ENCODE measurements around the gene KCNQ1. TPM values are rescaled to one million over a fixed set of nuclear protein-coding genes. Genes with fewer than 3 reads are reported as not detected.

The KCNQ1 gene
- total RNA-seq, 6 donors from 2014 or later: 18.0 to 45.4 (median 32.7) TPM

DNA sequence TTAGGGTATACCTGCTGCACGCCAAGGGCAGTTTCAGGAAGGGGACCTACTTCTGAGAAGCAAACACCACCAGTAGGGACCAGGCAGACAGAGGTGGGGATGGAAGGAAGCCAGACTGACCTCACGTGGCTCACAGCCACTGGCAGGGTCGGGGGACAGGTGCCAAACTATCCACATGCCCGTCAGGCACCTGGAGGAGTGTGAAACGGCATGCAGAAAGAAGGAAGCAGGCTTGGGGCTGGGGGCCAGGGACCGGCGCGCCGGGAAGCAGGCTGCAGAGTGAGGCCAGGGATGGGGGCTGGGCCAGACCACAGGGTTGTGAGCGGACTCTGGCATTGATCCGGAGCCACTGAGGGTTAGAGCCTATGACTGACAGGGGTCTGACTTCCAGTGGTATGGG, 393.3 kb downstream of the KCNQ1 start:
- no peak for TF ChIP-seq EP300 (IDR thresholded peaks at IDR 0.05)
- TF ChIP-seq POLR2A (IDR thresholded peaks at IDR 0.05): no peak
- TF ChIP-seq, protein P1, sequence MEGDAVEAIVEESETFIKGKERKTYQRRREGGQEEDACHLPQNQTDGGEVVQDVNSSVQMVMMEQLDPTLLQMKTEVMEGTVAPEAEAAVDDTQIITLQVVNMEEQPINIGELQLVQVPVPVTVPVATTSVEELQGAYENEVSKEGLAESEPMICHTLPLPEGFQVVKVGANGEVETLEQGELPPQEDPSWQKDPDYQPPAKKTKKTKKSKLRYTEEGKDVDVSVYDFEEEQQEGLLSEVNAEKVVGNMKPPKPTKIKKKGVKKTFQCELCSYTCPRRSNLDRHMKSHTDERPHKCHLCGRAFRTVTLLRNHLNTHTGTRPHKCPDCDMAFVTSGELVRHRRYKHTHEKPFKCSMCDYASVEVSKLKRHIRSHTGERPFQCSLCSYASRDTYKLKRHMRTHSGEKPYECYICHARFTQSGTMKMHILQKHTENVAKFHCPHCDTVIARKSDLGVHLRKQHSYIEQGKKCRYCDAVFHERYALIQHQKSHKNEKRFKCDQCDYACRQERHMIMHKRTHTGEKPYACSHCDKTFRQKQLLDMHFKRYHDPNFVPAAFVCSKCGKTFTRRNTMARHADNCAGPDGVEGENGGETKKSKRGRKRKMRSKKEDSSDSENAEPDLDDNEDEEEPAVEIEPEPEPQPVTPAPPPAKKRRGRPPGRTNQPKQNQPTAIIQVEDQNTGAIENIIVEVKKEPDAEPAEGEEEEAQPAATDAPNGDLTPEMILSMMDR (IDR thresholded peaks at IDR 0.05): no peak
- TF ChIP-seq POLR2AphosphoS5 (IDR thresholded peaks at IDR 0.05): no peak
- 57 to 61% methylated on average over 11 of the region's 11 CpGs for WGBS, 2 donors
- H3K9me3 ChIP-seq: no peaks in the 10 kb centered on the region
- DNase-seq (no peak), ATAC-seq (ENCODE audit: low FRiP score in 2 of 2) (no peak)
- no peaks in the 10 kb centered on the region for H3K27me3 ChIP-seq
- peaks cover 12 to 26% (median 19%) of the 10 kb centered on the region in 4 donors for H3K4me1 ChIP-seq
- no peak overlapping the region for H3K27ac ChIP-seq
- H3K36me3 ChIP-seq: no peaks in the 10 kb centered on the region
- H3K4me3 ChIP-seq: no peak overlapping the region

DNA sequence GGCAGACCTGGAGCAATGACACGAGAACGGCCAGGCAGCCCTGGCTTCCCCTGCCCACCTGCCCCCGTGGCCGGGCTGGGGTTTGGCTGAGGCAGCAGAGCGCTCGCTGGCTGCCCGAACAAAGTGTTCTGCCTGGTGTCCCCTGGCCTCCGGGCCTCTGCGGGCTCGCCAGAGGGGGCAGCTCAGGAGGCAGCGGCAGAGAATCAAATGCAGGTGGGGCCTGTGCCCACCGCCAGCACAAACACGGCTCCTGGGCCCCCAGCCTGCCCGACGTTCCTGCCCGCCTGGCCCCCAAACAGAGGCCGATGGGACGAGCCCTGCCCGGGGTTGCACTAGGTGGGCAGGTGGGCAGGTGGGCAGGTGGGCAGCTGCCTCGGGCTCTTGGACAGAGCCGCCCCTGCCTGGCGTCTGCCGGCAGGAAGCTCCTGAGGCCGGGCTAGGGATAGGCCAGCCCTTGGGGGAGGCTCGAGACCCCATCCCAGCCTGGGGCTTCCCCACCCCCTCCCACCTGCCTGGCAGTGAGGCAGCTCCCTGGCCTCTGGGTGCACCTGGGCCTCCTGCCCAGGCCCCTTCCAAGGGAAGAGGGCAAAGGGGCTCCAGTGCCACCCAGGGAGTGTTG, 394.0 kb downstream of the KCNQ1 start:
- Histone ChIP-seq H3K4me1 (peaks cover 12 to 26% (median 19%) of the 10 kb centered on the region in 4 donors), H3K27me3 (no peaks in the 10 kb centered on the region), H3K4me3 (no peak overlapping the region), H3K27ac (no peak overlapping the region), H3K36me3 (no peaks in the 10 kb centered on the region), H3K9me3 (no peaks in the 10 kb centered on the region)
- WGBS, 2 donors: 92 to 97% methylated on average over 13 to 23 of the region's 25 CpGs
- DNase-seq: peak in 1 of 2 donors; percentile 74
- TF ChIP-seq POLR2A (IDR thresholded peaks at IDR 0.05): no peak
- TF ChIP-seq POLR2AphosphoS5 (IDR thresholded peaks at IDR 0.05): no peak
- TF ChIP-seq, protein P1 (IDR thresholded peaks at IDR 0.05): no peak
- no peak for TF ChIP-seq EP300 (IDR thresholded peaks at IDR 0.05)
- no peak for ATAC-seq (ENCODE audit: low FRiP score in 2 of 2)

DNA sequence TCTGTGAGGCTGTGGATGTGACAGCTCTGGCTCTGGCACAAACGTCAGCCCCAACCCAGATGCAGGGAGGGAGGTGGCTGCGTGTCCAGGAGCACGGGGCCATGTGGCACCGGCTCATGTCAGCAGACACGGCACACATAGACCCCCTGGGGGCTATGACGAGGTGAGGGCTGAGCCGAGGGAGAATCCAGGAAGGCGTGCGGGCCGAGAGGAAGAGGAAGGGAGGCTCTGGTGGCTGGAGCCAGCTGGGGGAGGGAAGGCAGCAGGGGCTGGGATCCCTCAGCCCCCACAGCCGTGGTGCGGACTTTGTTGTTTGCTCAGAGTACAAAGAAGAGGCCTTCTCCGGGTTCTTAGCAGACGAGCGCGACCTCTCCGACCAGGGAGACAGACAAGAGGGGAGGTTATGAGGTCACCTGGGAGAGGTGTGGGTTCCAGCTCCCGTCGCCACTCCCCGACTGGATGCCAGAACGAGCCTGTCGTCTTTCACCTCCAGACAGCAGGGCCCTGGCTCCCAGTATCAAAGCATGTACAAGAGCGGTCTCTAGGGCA, 394.7 kb downstream of the KCNQ1 start:
- H3K4me3 ChIP-seq: no peak overlapping the region
- H3K9me3 ChIP-seq: no peaks in the 10 kb centered on the region
- peaks cover 12 to 26% (median 19%) of the 10 kb centered on the region in 4 donors for H3K4me1 ChIP-seq
- ATAC-seq (ENCODE audit: low FRiP score in 2 of 2) (no peak), DNase-seq (no peak)
- H3K27ac ChIP-seq: no peak overlapping the region
- no peaks in the 10 kb centered on the region for H3K27me3 ChIP-seq
- H3K36me3 ChIP-seq: no peaks in the 10 kb centered on the region
- WGBS, 2 donors: 68 to 78% methylated on average over 14 to 23 of the region's 23 CpGs
- TF ChIP-seq POLR2AphosphoS5 (IDR thresholded peaks at IDR 0.05): no peak

DNA sequence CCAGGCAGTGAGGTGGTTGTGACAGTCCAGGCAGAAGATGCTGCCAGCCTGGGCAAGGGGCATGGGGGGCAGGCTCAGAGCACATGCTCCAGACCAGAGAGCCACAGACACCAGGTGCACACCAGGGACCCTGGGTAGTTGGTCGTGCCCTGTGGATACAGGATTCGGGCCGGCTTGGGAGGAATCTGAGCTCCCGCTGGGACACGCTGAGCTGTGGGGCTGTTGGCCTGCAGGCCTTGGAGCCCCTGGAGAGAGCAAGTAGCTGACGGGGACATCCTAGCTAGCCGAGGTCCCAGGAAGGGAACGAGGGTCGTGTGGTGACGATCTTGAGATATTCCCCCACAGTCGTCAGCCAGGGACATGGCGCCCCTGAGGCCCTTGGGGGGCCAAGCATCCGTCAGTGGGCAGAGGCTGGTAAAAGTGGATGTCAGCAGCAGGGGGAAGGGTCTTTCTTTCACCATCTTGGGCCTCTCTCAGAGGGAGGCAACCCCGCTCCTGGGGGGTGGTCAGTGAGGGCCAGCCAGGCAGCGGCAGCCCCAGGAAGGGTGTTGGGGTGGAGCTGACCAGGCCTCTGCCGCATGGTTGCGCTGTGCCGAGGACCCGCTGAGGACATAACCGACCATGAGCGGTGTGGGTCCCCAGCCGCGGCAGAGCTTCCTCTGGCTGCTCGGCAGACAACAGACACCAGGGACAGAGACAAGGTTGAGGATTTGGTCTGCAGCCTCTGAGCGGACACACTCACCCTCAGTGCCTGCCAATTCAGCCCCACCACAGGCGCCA, 396.8 kb downstream of the KCNQ1 start:
- ATAC-seq (ENCODE audit: low FRiP score in 2 of 2): no peak
- Histone ChIP-seq H3K27me3 (no peaks in the 10 kb centered on the region), H3K36me3 (no peaks in the 10 kb centered on the region), H3K4me1 (peaks cover 7 to 20% (median 15%) of the 10 kb centered on the region in 4 donors), H3K27ac (no peak overlapping the region), H3K9me3 (no peaks in the 10 kb centered on the region), H3K4me3 (no peak overlapping the region)
- DNase-seq: peak in 1 of 2 donors; percentile 72
- WGBS, 2 donors: 93 to 94% methylated on average over 3 to 26 of the region's 26 CpGs
- TF ChIP-seq, protein P1 (IDR thresholded peaks at IDR 0.05): no peak

DNA sequence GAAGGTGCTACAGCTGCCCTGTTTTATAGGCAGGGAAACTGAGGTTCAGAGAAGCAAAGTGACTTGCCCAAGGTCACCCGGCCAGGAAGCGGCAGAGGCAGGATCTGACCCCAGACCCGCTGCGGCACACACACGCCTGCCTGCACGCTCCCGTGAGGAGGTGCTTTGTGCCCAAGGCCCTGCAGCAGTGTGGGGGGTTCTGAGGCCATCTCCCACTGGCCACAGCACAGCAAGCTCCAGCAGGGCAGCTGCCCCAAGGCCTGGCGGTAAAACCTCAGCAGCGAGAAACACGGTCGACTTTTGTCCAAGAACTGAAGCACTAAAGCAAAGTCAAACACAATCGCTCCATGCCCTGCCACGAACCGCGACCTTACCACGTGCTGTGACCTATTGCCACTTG, 398.1 kb downstream of the KCNQ1 start:
- whole genome bisulfite sequencing, 2 donors: 97 to 100% methylated on average over 1 to 16 of the region's 16 CpGs
- H3K4me3 ChIP-seq: no peak overlapping the region
- no peaks in the 10 kb centered on the region for H3K36me3 ChIP-seq
- TF ChIP-seq EP300 (IDR thresholded peaks at IDR 0.05) (no peak), POLR2A (IDR thresholded peaks at IDR 0.05) (no peak), POLR2AphosphoS5 (IDR thresholded peaks at IDR 0.05) (no peak)
- TF ChIP-seq, protein P1 (IDR thresholded peaks at IDR 0.05): no peak
- H3K9me3 ChIP-seq: no peaks in the 10 kb centered on the region
- peaks cover 0 to 9% (median 4%) of the 10 kb centered on the region in 4 donors for H3K4me1 ChIP-seq
- ATAC-seq (ENCODE audit: low FRiP score in 2 of 2): no peak
- no peaks in the 10 kb centered on the region for H3K27me3 ChIP-seq
- DNase-seq: no peak
- H3K27ac ChIP-seq: no peak overlapping the region

Data from upper lobe of left lung (tissue), 6 donors.